ENCODE data around the gene GPR162. TPM values are rescaled to one million over a fixed set of nuclear protein-coding genes. Genes with fewer than 3 reads are reported as not detected.

GPR162 gene
- total RNA-seq, 1 donor from 2014 or later: not detected

DNA sequence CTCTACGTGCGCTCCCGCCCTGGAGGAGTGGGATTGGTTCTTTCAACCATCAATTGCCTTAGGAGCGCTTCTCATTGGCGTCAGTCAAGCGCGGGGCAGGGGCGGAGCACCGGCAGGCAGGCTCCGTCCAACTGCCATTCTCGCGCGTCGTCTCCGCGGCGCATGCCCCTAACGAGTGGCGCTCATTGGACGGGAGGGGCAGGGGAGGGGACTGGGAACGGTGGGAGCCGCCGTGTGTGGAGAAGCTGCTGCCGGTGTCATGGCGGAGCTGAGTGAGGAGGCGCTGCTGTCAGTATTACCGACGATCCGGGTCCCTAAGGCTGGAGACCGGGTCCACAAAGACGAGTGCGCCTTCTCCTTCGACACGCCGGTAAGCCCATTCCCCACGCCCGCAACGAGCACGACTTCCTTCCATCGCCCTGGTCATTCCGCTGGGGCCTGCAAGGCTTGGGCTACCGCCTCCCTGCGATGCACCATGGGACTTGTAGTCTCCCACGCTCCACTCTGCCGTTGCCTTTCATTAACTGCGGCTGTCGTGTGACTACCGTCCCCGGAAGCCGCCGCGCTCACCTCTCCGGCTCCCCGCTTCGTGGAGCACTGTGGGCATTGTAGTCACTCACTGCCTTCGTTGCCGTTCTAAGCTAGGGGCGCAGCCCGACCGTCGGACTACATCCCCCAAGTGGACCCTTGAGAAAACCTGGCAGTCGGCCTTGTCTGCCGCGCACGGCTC is 30.5 kb downstream of the GPR162 start, which contains the start of gene USP5:
Gene USP5 (plus strand): TSS at position 230 of the 730 bp plus-strand sequence. CDS start 30 bp downstream, at position 260.
- no peak for TF ChIP-seq CTCF (IDR thresholded peaks at IDR 0.05; ENCODE audit: insufficient read depth, low read length, severe bottlenecking)
- FAIRE-seq (no peak), DNase-seq (ENCODE audit: low read depth) (peak; percentile 98)
- Histone ChIP-seq H3K4me3 (ENCODE audit: low read depth, low read length) (peak within 1 kb of the TSS; percentile 79), H3K27me3 (ENCODE audit: control insufficient read depth, insufficient read depth, low read length) (no peaks in the 10 kb centered on the region), H3K36me3 (ENCODE audit: control insufficient read depth, insufficient read depth, low read length) (peaks cover 8% of the 10 kb centered on the region)

- H3K36me3 ChIP-seq (ENCODE audit: control insufficient read depth, insufficient read depth, low read length): peaks cover 11% of the 10 kb centered on the region
- H3K27me3 ChIP-seq (ENCODE audit: control insufficient read depth, insufficient read depth, low read length): no peaks in the 10 kb centered on the region
- TF ChIP-seq CTCF (IDR thresholded peaks at IDR 0.05; ENCODE audit: insufficient read depth, low read length, severe bottlenecking): no peak
- peak overlapping the region; percentile 79 for H3K4me3 ChIP-seq (ENCODE audit: low read depth, low read length)
- DNase-seq (ENCODE audit: low read depth): peak; percentile 81
- peak; percentile 43 for FAIRE-seq
Observed at GRCh38 chr12:6852651-6853354, 31.2 kb downstream of the GPR162 start.

DNA sequence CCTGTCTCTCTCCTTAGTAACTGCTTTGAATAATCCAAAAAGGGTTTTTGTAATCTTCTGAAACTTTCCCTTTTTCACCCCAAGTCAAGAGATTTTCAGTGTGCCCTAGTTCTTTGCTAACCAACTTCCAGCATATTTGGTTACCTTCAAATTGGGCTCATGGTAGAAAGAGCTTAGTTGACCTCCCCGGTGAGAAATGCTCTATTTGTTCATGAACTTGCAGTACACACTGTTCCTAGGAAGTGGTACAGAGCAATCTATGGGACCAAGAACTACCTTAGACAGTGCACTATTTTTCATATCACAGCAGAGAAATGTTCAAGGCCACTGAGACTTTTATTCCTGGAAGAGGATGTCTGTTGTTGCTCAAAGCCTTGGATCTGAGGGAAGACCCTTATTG is 32.0 kb downstream of the GPR162 start:
- TF ChIP-seq CTCF (IDR thresholded peaks at IDR 0.05; ENCODE audit: insufficient read depth, low read length, severe bottlenecking): no peak
- Histone ChIP-seq H3K36me3 (ENCODE audit: control insufficient read depth, insufficient read depth, low read length) (peaks cover 16% of the 10 kb centered on the region), H3K4me3 (ENCODE audit: low read depth, low read length) (no peak overlapping the region), H3K27me3 (ENCODE audit: control insufficient read depth, insufficient read depth, low read length) (no peaks in the 10 kb centered on the region)
- no peak for FAIRE-seq
- DNase-seq (ENCODE audit: low read depth): no peak

GRCh38 chr12:6854036-6854435 is 32.4 kb downstream of the GPR162 start:
- FAIRE-seq: no peak
- no peak for DNase-seq (ENCODE audit: low read depth)
- no peaks in the 10 kb centered on the region for H3K27me3 ChIP-seq (ENCODE audit: control insufficient read depth, insufficient read depth, low read length)
- H3K36me3 ChIP-seq (ENCODE audit: control insufficient read depth, insufficient read depth, low read length): peaks cover 20% of the 10 kb centered on the region
- no peak overlapping the region for H3K4me3 ChIP-seq (ENCODE audit: low read depth, low read length)
- no peak for TF ChIP-seq CTCF (IDR thresholded peaks at IDR 0.05; ENCODE audit: insufficient read depth, low read length, severe bottlenecking)

DNA sequence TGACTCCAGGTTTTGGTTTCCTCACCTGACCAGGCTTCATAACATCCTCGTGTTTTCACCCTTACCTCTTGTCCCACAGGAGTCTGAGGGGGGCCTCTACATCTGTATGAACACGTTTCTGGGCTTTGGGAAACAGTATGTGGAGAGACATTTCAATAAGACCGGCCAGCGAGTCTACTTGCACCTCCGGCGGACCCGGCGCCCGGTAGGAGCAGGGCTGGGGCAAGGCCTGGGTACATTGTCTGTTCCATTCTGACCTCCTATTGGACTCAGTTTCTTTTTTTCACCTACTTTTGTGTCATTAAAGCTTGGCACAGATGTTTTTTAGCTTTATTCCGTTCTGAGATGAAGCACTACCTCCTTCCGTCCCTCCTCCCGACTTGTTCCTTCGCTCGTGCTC is 33.7 kb downstream of the GPR162 start:
- no peak for TF ChIP-seq CTCF (IDR thresholded peaks at IDR 0.05; ENCODE audit: insufficient read depth, low read length, severe bottlenecking)
- H3K36me3 ChIP-seq (ENCODE audit: control insufficient read depth, insufficient read depth, low read length): peaks cover 26% of the 10 kb centered on the region
- H3K4me3 ChIP-seq (ENCODE audit: low read depth, low read length): no peak overlapping the region
- H3K27me3 ChIP-seq (ENCODE audit: control insufficient read depth, insufficient read depth, low read length): no peaks in the 10 kb centered on the region
- no peak for FAIRE-seq
- no peak for DNase-seq (ENCODE audit: low read depth)
